ENCODE data around the gene PPP1R11. TPM values are rescaled to one million over a fixed set of nuclear protein-coding genes. Genes with fewer than 3 reads are reported as not detected.

PPP1R11 gene
- total and polyA plus RNA-seq, 2 of the 4 experiments (the other 2 are of a cell fraction): 15.6 to 46.0 TPM

GRCh38 chr6:30053682-30054081 is 13.3 kb upstream of the PPP1R11 start:
- Histone ChIP-seq H4K20me1 (ENCODE audit: insufficient read depth, low read length) (no peaks in the 10 kb centered on the region), H2BK20ac (ENCODE audit: low read depth, low read length) (no peak overlapping the region), H3K4me2 (ENCODE audit: low read depth, low read length) (no peak overlapping the region), H2BK5ac (ENCODE audit: low read depth, low read length, poor library complexity, severe bottlenecking) (no peak overlapping the region), H3K9me1 (ENCODE audit: insufficient read depth, low read length) (no peaks in the 10 kb centered on the region), H3K18ac (ENCODE audit: low read depth, low read length) (no peak overlapping the region), H3K9ac (ENCODE audit: low read depth, low read length) (no peak overlapping the region), H3K27ac (ENCODE audit: insufficient read depth, low read length) (no peak overlapping the region), H2AK9ac (replicated peaks; ENCODE audit: low read depth, low read length, poor library complexity) (no peak overlapping the region), H3K4me1 (ENCODE audit: control insufficient read depth, insufficient read depth, low read length) (no peaks in the 10 kb centered on the region), H2AFZ (replicated peaks; ENCODE audit: low read length, poor library complexity) (no peak overlapping the region), H3K9me3 (ENCODE audit: control insufficient read depth, insufficient read depth, low read length) (no peaks in the 10 kb centered on the region), H2BK120ac (ENCODE audit: low read depth, low read length) (no peak overlapping the region), H4K8ac (ENCODE audit: low read depth in 2 of 2, low read length in 2 of 2) (no peak overlapping the region), H3K27me3 (ENCODE audit: control insufficient read depth, insufficient read depth, low read length) (no peaks in the 10 kb centered on the region), H2AK5ac (ENCODE audit: low read depth, low read length) (no peak overlapping the region), H3K23ac (ENCODE audit: low read depth, low read length) (no peak overlapping the region), H3K79me1 (ENCODE audit: low read depth in 1 of 2, low read length in 2 of 2) (no peaks in the 10 kb centered on the region), H3K36me3 (ENCODE audit: control insufficient read depth, insufficient read depth, low read length) (peaks cover 2% of the 10 kb centered on the region; the same call in 1 of the 2 replicates), H4K91ac (ENCODE audit: insufficient read depth, low read depth, low read length) (no peak overlapping the region), H3K14ac (replicated peaks; ENCODE audit: low read depth, low read length) (no peak overlapping the region), H3K4ac (ENCODE audit: low read depth, low read length) (no peak overlapping the region), H4K5ac (ENCODE audit: low read depth, low read length) (no peak overlapping the region), H3K4me3 (ENCODE audit: insufficient read depth, low read depth, low read length) (no peak overlapping the region), H2BK15ac (ENCODE audit: low read depth, low read length) (no peak overlapping the region), H3K56ac (ENCODE audit: extremely low read depth, insufficient read depth, low read length) (no peak overlapping the region)
- intact Hi-C loops (cut with micrococcal nuclease): no loop called here
- BruUV-seq (replicated peaks): no TSS peak
- dilution Hi-C loops (cut with HindIII; ENCODE audit: low sequenced_read_pairs, unreplicated experiment): no loop called here
- TF ChIP-seq, protein P1, sequence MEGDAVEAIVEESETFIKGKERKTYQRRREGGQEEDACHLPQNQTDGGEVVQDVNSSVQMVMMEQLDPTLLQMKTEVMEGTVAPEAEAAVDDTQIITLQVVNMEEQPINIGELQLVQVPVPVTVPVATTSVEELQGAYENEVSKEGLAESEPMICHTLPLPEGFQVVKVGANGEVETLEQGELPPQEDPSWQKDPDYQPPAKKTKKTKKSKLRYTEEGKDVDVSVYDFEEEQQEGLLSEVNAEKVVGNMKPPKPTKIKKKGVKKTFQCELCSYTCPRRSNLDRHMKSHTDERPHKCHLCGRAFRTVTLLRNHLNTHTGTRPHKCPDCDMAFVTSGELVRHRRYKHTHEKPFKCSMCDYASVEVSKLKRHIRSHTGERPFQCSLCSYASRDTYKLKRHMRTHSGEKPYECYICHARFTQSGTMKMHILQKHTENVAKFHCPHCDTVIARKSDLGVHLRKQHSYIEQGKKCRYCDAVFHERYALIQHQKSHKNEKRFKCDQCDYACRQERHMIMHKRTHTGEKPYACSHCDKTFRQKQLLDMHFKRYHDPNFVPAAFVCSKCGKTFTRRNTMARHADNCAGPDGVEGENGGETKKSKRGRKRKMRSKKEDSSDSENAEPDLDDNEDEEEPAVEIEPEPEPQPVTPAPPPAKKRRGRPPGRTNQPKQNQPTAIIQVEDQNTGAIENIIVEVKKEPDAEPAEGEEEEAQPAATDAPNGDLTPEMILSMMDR (conservative IDR thresholded peaks at IDR 0.05; ENCODE audit: low read depth, low read length): no peak
- TF ChIP-seq MXI1 (IDR thresholded peaks at IDR 0.05; ENCODE audit: borderline replicate concordance, low read depth, low read length): no peak
- no peak for TF ChIP-seq ELK1 (IDR thresholded peaks at IDR 0.05; ENCODE audit: borderline replicate concordance, low read depth, low read length)
- no peak for TF ChIP-seq POLR2A (IDR thresholded peaks at IDR 0.05; ENCODE audit: low read depth, low read length)
- TF ChIP-seq RAD21 (IDR thresholded peaks at IDR 0.05; ENCODE audit: low read length): no peak
- no peak for TF ChIP-seq FOS (IDR thresholded peaks at IDR 0.05; ENCODE audit: low read depth, low read length)
- TF ChIP-seq BHLHE40 (IDR thresholded peaks at IDR 0.05; ENCODE audit: low read depth, low read length): no peak
- TF ChIP-seq MAFK (IDR thresholded peaks at IDR 0.05; ENCODE audit: low read depth, low read length): no peak
- TF ChIP-seq, protein P2, sequence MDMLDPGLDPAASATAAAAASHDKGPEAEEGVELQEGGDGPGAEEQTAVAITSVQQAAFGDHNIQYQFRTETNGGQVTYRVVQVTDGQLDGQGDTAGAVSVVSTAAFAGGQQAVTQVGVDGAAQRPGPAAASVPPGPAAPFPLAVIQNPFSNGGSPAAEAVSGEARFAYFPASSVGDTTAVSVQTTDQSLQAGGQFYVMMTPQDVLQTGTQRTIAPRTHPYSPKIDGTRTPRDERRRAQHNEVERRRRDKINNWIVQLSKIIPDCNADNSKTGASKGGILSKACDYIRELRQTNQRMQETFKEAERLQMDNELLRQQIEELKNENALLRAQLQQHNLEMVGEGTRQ (IDR thresholded peaks at IDR 0.05; ENCODE audit: low read depth, low read length): no peak
- TF ChIP-seq CHD1 (IDR thresholded peaks at IDR 0.05; ENCODE audit: low read depth, low read length): no peak
- no peak for TF ChIP-seq RFX5 (IDR thresholded peaks at IDR 0.05; ENCODE audit: low read depth, low read length)
- TF ChIP-seq SMC3 (IDR thresholded peaks at IDR 0.05; ENCODE audit: low read depth, low read length): no peak
- TF ChIP-seq RCOR1 (IDR thresholded peaks at IDR 0.05; ENCODE audit: insufficient replicate concordance, low read length): no peak
- TF ChIP-seq NFE2L2 (IDR thresholded peaks at IDR 0.05; ENCODE audit: low read depth, low read length): no peak
- no peak for TF ChIP-seq CEBPB (IDR thresholded peaks at IDR 0.05; ENCODE audit: low read depth, low read length)
- TF ChIP-seq MAZ (IDR thresholded peaks at IDR 0.05; ENCODE audit: borderline replicate concordance, low read depth, low read length): no peak
- WGBS, 2 experiments (ENCODE audit: extremely low coverage in 2 of 2, insufficient read length in 1 of 2): no CpG with 5 or more reads among the region's 3 CpGs
- ChIA-PET CTCF (no interaction called here), POLR2A (ENCODE audit: unreplicated experiment) (no interaction called here)
- DNase-seq (no peak), ATAC-seq (ENCODE audit: low read depth) (no peak)
- in situ Hi-C loops (cut with MboI; ENCODE audit: low sequenced_read_pairs): no loop called here

Data from IMR-90 (cell line).